Measurements from ENCODE around the gene EXO5.
"Not testable (repeated sequence)": the region's sequence is repeated elsewhere in the genome, so short reads cannot be mapped to it uniquely, and the experiment has no call there.

The EXO5 gene

GRCh38 chr1:40534589-40534988 lies 26.0 kb downstream of the EXO5 start:
- Histone ChIP-seq H3K9ac (no peak overlapping the region), H3K4me2 (no peak overlapping the region), H3K27ac (no peak overlapping the region), H3K4me3 (no peak overlapping the region), H3K27me3 (no peaks in the 10 kb centered on the region), H4K20me1 (no peaks in the 10 kb centered on the region), H3K36me3 (peaks cover 24 to 47% (median 35%) of the 10 kb centered on the region in 11 experiments; a peak in 21 of 22 replicates), H3K4me1 (peaks cover 11 to 24% (median 18%) of the 10 kb centered on the region in 10 experiments), H3K9me3 (replicated peaks in 1 of 11) (peaks cover 11 to 35% (median 24%) of the 10 kb centered on the region in 11 experiments)
- TF ChIP-seq Cebpa-rat (IDR thresholded peaks at IDR 0.05) = no peak

- H3K4me3 ChIP-seq = no peak overlapping the region
- peaks cover 27 to 54% (median 43%) of the 10 kb centered on the region in 11 experiments for H3K36me3 ChIP-seq
- H3K9me3 ChIP-seq (replicated peaks in 1 of 11) = peaks cover 11 to 28% (median 23%) of the 10 kb centered on the region in 11 experiments
- H3K4me2 ChIP-seq = no peak overlapping the region
- no peak overlapping the region for H3K27ac ChIP-seq
- H4K20me1 ChIP-seq = no peaks in the 10 kb centered on the region
- H3K9ac ChIP-seq = no peak overlapping the region
- TF ChIP-seq Cebpa-rat (IDR thresholded peaks at IDR 0.05) = no peak
- H3K4me1 ChIP-seq = peaks cover 11 to 21% (median 15%) of the 10 kb centered on the region in 10 experiments
- no peaks in the 10 kb centered on the region for H3K27me3 ChIP-seq
These were observed 27.2 kb downstream of the EXO5 start for GRCh38 chr1:40535732-40536131.

- no peaks in the 10 kb centered on the region for H3K27me3 ChIP-seq
- peaks cover 61 to 80% (median 70%) of the 10 kb centered on the region in 11 experiments for H3K36me3 ChIP-seq
- no peak overlapping the region for H3K27ac ChIP-seq
- no peak overlapping the region for H3K9ac ChIP-seq
- peaks cover 12 to 40% (median 27%) of the 10 kb centered on the region in 11 experiments for H3K9me3 ChIP-seq (replicated peaks in 1 of 11)
- no peaks in the 10 kb centered on the region for H4K20me1 ChIP-seq
- H3K4me1 ChIP-seq = no peaks in the 10 kb centered on the region
- TF ChIP-seq Cebpa-rat (IDR thresholded peaks at IDR 0.05) = no peak
- H3K4me3 ChIP-seq = no peak overlapping the region
- no peak overlapping the region for H3K4me2 ChIP-seq
These were observed 30.8 kb downstream of the EXO5 start for GRCh38 chr1:40539338-40539737.

- TF ChIP-seq Cebpa-rat (IDR thresholded peaks at IDR 0.05) = no peak
These were observed 38.4 kb downstream of the EXO5 start for GRCh38 chr1:40546957-40547356.

GRCh38 chr1:40553017-40553416 lies 44.5 kb downstream of the EXO5 start:
- no peak for TF ChIP-seq Cebpa-rat (IDR thresholded peaks at IDR 0.05)
- Histone ChIP-seq H3K4me3 (no peak overlapping the region), H3K36me3 (peaks cover 5 to 15% (median 6%) of the 10 kb centered on the region in 11 experiments; a peak in 19 of 22 replicates), H3K9me3 (replicated peaks in 1 of 11) (peaks cover 15 to 26% (median 20%) of the 10 kb centered on the region in 11 experiments), H4K20me1 (no peaks in the 10 kb centered on the region), H3K4me2 (no peak overlapping the region), H3K27me3 (no peaks in the 10 kb centered on the region), H3K27ac (no peak overlapping the region), H3K9ac (no peak overlapping the region), H3K4me1 (no peaks in the 10 kb centered on the region)

More at GRCh38 chr1:40546957-40547356, 38.4 kb downstream of the EXO5 start:
- Histone ChIP-seq H3K9me3 (replicated peaks in 1 of 11) (peaks cover 48 to 66% (median 57%) of the 10 kb centered on the region in 11 experiments), H3K27ac (no peak overlapping the region), H3K36me3 (peaks cover 61 to 76% (median 65%) of the 10 kb centered on the region in 11 experiments), H3K4me1 (no peaks in the 10 kb centered on the region), H4K20me1 (no peaks in the 10 kb centered on the region), H3K9ac (no peak overlapping the region), H3K4me2 (no peak overlapping the region), H3K4me3 (peak overlapping the region in 3 of 10 experiments; percentile 25 to 42 (median 30); a peak in 3 of 20 replicates), H3K27me3 (no peaks in the 10 kb centered on the region)

DNA sequence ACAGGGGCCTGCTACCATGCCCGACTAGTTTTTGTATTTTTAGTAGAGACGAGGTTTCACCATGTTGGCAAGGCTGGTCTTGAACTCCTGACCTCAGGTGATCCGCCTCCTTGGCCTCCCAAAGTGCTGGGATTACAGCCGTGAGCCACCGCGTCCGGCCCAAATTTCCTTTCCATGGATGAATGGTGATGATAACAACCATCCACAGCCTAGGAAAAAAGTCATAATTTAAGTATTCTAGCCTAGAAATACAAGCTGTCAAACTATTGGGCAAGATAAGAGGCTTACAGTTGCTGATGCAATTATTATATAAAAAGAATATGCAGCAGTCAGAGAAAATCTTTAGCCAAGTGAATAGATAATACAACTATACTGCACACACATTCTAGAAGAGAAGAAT lies 46.2 kb downstream of the EXO5 start:
- peaks cover 13 to 31% (median 24%) of the 10 kb centered on the region in 11 experiments for H3K9me3 ChIP-seq (replicated peaks in 1 of 11)
- not testable (repeated sequence) for H3K4me2 ChIP-seq, H3K4me1 ChIP-seq, H3K27me3 ChIP-seq, H4K20me1 ChIP-seq, H3K4me3 ChIP-seq, H3K27ac ChIP-seq, H3K9ac ChIP-seq, H3K36me3 ChIP-seq

GRCh38 chr1:40556121-40556520 lies 47.6 kb downstream of the EXO5 start:
- Histone ChIP-seq H3K4me2 (no peak overlapping the region), H3K9ac (no peak overlapping the region), H3K27ac (no peak overlapping the region), H4K20me1 (no peaks in the 10 kb centered on the region), H3K4me3 (no peak overlapping the region), H3K9me3 (replicated peaks in 1 of 11) (peaks cover 13 to 31% (median 24%) of the 10 kb centered on the region in 11 experiments), H3K4me1 (no peaks in the 10 kb centered on the region), H3K36me3 (no peaks in the 10 kb centered on the region), H3K27me3 (no peaks in the 10 kb centered on the region)
- no peak for TF ChIP-seq Cebpa-rat (IDR thresholded peaks at IDR 0.05)

GRCh38 chr1:40558241-40558640 lies 49.7 kb downstream of the EXO5 start:
- not testable (repeated sequence) for H3K4me1 ChIP-seq, H3K27me3 ChIP-seq, H4K20me1 ChIP-seq, H3K9ac ChIP-seq, H3K27ac ChIP-seq, H3K4me3 ChIP-seq, H3K36me3 ChIP-seq, H3K4me2 ChIP-seq
- peaks cover 13 to 31% (median 24%) of the 10 kb centered on the region in 11 experiments for H3K9me3 ChIP-seq (replicated peaks in 1 of 11)

GRCh38 chr1:40562185-40562584 lies 53.6 kb downstream of the EXO5 start:
- Histone ChIP-seq H3K9me3 (replicated peaks in 1 of 11) (peaks cover 13 to 27% (median 22%) of the 10 kb centered on the region in 11 experiments), H3K27me3 (no peaks in the 10 kb centered on the region), H4K20me1 (no peaks in the 10 kb centered on the region), H3K4me1 (no peaks in the 10 kb centered on the region), H3K4me3 (no peak overlapping the region), H3K36me3 (no peaks in the 10 kb centered on the region), H3K27ac (no peak overlapping the region), H3K9ac (no peak overlapping the region), H3K4me2 (no peak overlapping the region)
- no peak for TF ChIP-seq Cebpa-rat (IDR thresholded peaks at IDR 0.05)

- H3K9ac ChIP-seq = no peak overlapping the region
- no peak overlapping the region for H3K27ac ChIP-seq
- H3K4me1 ChIP-seq = no peaks in the 10 kb centered on the region
- no peaks in the 10 kb centered on the region for H4K20me1 ChIP-seq
- no peaks in the 10 kb centered on the region for H3K36me3 ChIP-seq
- H3K9me3 ChIP-seq (replicated peaks in 1 of 11) = peaks cover 6 to 16% (median 13%) of the 10 kb centered on the region in 11 experiments
- no peak overlapping the region for H3K4me3 ChIP-seq
- H3K4me2 ChIP-seq = no peak overlapping the region
- no peak for TF ChIP-seq Cebpa-rat (IDR thresholded peaks at IDR 0.05)
- no peaks in the 10 kb centered on the region for H3K27me3 ChIP-seq
These were observed 54.7 kb downstream of the EXO5 start for GRCh38 chr1:40563266-40563665.
